HepG2 (cell line): ENCODE results near the gene OTX1. TPM values are rescaled to one million over a fixed set of nuclear protein-coding genes. Genes with fewer than 3 reads are reported as not detected.
A peak's percentile ranks its signal among the peaks of the same experiment; 100 is the strongest.

Experiments used
- ELF4 ChIP-seq: sonication (generic); formaldehyde crosslinking; IDR thresholded peaks from 2 replicates; pipeline ENCODE4 v1.5.0; 2020; ENCODE audit warnings: missing genetic modification reagents, mild to moderate bottlenecking, moderate library complexity, borderline replicate concordance
- POLR2A ChIP-seq, 2 experiments: IDR thresholded peaks; 2 replicates each; pipeline ENCODE4 v1.6.1; 2011; ENCODE audit warnings: low read depth in 2 of 2, low read length in 2 of 2, mild to moderate bottlenecking in 1 of 2, moderate library complexity in 1 of 2; ENCODE audit not compliant: insufficient read depth in 1 of 2
- ZKSCAN5 ChIP-seq: sonication (generic); formaldehyde crosslinking; IDR thresholded peaks from 2 replicates; pipeline ENCODE4 v1.5.1; 2020; ENCODE audit warnings: mild to moderate bottlenecking, missing genetic modification reagents
- ZNF30 ChIP-seq: sonication (generic); formaldehyde crosslinking; IDR thresholded peaks from 2 replicates; pipeline ENCODE4 v1.5.0; 2020; ENCODE audit warnings: mild to moderate bottlenecking, missing genetic modification reagents
- ZNF431 ChIP-seq: sonication (generic); formaldehyde crosslinking; IDR thresholded peaks from 2 replicates; pipeline ENCODE4 v1.9.0; 2022; ENCODE audit warnings: missing genetic modification reagents, low read depth, mild to moderate bottlenecking, borderline replicate concordance
- polyA plus RNA-seq, 8 experiments: library from polyadenylated mRNA; depleted of rRNA in 3 of 8; stranded (reverse) in 7 of 8; unstranded in 1 of 8; fragments of >200 nt; fragmentation: Illumina TruSeq in 4 of 8; extraction: Trizol in 4 of 8; gene quantifications; 2 replicates each; pipeline versions ENCODE4 v1.2.1 to v1.2.3, GENCODE V29; 2011 to 2016; ENCODE audit warnings: low read depth in 4 of 8, missing spikeins in 1 of 8, mixed read lengths in 1 of 8; ENCODE audit not compliant: insufficient read depth in 1 of 8
- total RNA-seq, 5 experiments: library from RNA; depleted of rRNA; stranded (reverse); fragments of >200 nt; fragmentation: Illumina TruSeq; extraction: Trizol; gene quantifications; 2 replicates each; pipeline ENCODE4 v1.2.3, GENCODE V29; 2016; ENCODE audit warnings: low read depth in 1 of 5
- TF ChIP-seq, protein P1 (sequence below): sonication (generic); formaldehyde crosslinking; IDR thresholded peaks from 2 replicates; pipeline ENCODE4 v1.4.0; 2020; ENCODE audit warnings: mild to moderate bottlenecking, low read depth, missing genetic modification reagents
- TF ChIP-seq, protein P2 (sequence below): sonication (generic); formaldehyde crosslinking; IDR thresholded peaks from 2 replicates; pipeline ENCODE4 v1.4.0; 2020; ENCODE audit warnings: mild to moderate bottlenecking, missing genetic modification reagents
- TF ChIP-seq, protein P3 (sequence below): sonication (generic); formaldehyde crosslinking; IDR thresholded peaks from 2 replicates; pipeline ENCODE4 v1.8.0; 2023; ENCODE audit warnings: mild to moderate bottlenecking, missing genetic modification reagents
- TF ChIP-seq, protein P4 (sequence below), 2 experiments: sonication (generic) in 1 of 2; formaldehyde crosslinking in 1 of 2; IDR thresholded peaks; 2 replicates each; pipeline versions ENCODE4 v1.4.0 to v1.6.1; 2016 to 2020; ENCODE audit warnings: borderline replicate concordance in 1 of 2, low read depth in 1 of 2, mild to moderate bottlenecking in 1 of 2, missing genetic modification reagents in 1 of 2
- TF ChIP-seq, protein P5 (sequence below): sonication (generic); formaldehyde crosslinking; IDR thresholded peaks from 2 replicates; pipeline ENCODE4 v1.4.0; 2020; ENCODE audit warnings: mild to moderate bottlenecking, missing genetic modification reagents
- TF ChIP-seq, protein P6 (sequence below): sonication (generic); formaldehyde crosslinking; IDR thresholded peaks from 2 replicates; pipeline ENCODE4 v1.5.0; 2020; ENCODE audit warnings: mild to moderate bottlenecking, missing genetic modification reagents, borderline replicate concordance

The OTX1 gene
- total and polyA plus RNA-seq, 2 of the 13 experiments (the other 11 are each of a cell fraction or from before 2014, with no cell fraction given) = 1.0 to 5.0 TPM

DNA sequence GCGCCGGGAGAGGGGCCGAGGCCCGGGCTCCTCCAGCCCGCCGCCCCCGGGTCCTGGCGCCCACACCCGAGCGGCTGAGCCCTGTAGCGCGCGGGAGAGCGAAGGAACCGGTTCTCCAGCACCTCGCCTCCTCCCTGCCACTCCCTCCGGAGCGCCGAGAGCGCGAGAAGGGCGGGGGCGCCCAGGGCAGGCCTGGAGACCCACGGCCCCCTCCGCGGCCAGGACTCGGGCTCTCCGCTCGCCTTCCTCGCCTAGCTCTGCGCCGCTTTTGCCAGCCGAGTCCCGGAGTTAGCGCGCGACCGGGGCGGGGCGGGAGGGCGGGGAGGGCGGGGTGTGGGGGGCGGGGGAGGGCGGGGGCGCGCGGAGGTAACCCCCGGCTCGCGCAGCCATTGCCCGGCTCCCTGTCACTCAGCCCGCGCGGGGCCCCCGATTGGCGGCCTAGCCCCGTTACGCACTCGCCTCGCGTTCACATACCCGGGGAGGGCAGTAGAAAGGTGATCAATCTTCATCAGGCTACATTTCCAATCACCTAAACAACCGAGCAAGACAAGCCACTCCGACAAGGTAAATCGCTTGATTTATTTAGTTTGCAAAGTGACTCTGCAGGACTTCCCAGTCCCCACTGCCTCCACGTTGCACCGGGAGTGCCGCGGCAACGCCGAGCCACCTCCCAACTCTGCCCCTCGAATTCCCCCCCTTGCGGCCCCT lies at the start of gene OTX1 (continued):
- TF ChIP-seq, protein P1, sequence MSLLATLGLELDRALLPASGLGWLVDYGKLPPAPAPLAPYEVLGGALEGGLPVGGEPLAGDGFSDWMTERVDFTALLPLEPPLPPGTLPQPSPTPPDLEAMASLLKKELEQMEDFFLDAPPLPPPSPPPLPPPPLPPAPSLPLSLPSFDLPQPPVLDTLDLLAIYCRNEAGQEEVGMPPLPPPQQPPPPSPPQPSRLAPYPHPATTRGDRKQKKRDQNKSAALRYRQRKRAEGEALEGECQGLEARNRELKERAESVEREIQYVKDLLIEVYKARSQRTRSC (CRISPR knock-in tag) = no peak
- TF ChIP-seq, protein P2, sequence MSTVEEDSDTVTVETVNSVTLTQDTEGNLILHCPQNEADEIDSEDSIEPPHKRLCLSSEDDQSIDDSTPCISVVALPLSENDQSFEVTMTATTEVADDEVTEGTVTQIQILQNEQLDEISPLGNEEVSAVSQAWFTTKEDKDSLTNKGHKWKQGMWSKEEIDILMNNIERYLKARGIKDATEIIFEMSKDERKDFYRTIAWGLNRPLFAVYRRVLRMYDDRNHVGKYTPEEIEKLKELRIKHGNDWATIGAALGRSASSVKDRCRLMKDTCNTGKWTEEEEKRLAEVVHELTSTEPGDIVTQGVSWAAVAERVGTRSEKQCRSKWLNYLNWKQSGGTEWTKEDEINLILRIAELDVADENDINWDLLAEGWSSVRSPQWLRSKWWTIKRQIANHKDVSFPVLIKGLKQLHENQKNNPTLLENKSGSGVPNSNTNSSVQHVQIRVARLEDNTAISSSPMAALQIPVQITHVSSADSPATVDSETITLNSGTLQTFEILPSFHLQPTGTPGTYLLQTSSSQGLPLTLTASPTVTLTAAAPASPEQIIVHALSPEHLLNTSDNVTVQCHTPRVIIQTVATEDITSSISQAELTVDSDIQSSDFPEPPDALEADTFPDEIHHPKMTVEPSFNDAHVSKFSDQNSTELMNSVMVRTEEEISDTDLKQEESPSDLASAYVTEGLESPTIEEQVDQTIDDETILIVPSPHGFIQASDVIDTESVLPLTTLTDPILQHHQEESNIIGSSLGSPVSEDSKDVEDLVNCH (CRISPR knock-in tag) = no peak
- TF ChIP-seq, protein P3, sequence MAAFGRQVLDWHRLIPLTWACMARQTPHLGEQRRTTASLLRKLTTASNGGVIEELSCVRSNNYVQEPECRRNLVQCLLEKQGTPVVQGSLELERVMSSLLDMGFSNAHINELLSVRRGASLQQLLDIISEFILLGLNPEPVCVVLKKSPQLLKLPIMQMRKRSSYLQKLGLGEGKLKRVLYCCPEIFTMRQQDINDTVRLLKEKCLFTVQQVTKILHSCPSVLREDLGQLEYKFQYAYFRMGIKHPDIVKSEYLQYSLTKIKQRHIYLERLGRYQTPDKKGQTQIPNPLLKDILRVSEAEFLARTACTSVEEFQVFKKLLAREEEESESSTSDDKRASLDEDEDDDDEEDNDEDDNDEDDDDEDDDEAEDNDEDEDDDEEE (CRISPR knock-in tag) = peak; percentile 16; the same call in 1 of the 2 replicates
- TF ChIP-seq, protein P4, sequence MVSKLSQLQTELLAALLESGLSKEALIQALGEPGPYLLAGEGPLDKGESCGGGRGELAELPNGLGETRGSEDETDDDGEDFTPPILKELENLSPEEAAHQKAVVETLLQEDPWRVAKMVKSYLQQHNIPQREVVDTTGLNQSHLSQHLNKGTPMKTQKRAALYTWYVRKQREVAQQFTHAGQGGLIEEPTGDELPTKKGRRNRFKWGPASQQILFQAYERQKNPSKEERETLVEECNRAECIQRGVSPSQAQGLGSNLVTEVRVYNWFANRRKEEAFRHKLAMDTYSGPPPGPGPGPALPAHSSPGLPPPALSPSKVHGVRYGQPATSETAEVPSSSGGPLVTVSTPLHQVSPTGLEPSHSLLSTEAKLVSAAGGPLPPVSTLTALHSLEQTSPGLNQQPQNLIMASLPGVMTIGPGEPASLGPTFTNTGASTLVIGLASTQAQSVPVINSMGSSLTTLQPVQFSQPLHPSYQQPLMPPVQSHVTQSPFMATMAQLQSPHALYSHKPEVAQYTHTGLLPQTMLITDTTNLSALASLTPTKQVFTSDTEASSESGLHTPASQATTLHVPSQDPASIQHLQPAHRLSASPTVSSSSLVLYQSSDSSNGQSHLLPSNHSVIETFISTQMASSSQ (IDR thresholded peaks at IDR 0.05; ENCODE audit: low read depth) = no peak
- TF ChIP-seq, protein P4 (CRISPR knock-in tag; IDR thresholded peaks at IDR 0.05; ENCODE audit: borderline replicate concordance) = peak; percentile 12; the same call in 1 of the 2 replicates
- no peak for TF ChIP-seq ZNF431 (CRISPR knock-in tag)
- TF ChIP-seq, protein P5, sequence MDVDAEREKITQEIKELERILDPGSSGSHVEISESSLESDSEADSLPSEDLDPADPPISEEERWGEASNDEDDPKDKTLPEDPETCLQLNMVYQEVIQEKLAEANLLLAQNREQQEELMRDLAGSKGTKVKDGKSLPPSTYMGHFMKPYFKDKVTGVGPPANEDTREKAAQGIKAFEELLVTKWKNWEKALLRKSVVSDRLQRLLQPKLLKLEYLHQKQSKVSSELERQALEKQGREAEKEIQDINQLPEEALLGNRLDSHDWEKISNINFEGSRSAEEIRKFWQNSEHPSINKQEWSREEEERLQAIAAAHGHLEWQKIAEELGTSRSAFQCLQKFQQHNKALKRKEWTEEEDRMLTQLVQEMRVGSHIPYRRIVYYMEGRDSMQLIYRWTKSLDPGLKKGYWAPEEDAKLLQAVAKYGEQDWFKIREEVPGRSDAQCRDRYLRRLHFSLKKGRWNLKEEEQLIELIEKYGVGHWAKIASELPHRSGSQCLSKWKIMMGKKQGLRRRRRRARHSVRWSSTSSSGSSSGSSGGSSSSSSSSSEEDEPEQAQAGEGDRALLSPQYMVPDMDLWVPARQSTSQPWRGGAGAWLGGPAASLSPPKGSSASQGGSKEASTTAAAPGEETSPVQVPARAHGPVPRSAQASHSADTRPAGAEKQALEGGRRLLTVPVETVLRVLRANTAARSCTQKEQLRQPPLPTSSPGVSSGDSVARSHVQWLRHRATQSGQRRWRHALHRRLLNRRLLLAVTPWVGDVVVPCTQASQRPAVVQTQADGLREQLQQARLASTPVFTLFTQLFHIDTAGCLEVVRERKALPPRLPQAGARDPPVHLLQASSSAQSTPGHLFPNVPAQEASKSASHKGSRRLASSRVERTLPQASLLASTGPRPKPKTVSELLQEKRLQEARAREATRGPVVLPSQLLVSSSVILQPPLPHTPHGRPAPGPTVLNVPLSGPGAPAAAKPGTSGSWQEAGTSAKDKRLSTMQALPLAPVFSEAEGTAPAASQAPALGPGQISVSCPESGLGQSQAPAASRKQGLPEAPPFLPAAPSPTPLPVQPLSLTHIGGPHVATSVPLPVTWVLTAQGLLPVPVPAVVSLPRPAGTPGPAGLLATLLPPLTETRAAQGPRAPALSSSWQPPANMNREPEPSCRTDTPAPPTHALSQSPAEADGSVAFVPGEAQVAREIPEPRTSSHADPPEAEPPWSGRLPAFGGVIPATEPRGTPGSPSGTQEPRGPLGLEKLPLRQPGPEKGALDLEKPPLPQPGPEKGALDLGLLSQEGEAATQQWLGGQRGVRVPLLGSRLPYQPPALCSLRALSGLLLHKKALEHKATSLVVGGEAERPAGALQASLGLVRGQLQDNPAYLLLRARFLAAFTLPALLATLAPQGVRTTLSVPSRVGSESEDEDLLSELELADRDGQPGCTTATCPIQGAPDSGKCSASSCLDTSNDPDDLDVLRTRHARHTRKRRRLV (CRISPR knock-in tag) = no peak
- TF ChIP-seq ZNF30 (CRISPR knock-in tag) = peak; percentile 67; the same call in 1 of the 2 replicates
- TF ChIP-seq, protein P6, sequence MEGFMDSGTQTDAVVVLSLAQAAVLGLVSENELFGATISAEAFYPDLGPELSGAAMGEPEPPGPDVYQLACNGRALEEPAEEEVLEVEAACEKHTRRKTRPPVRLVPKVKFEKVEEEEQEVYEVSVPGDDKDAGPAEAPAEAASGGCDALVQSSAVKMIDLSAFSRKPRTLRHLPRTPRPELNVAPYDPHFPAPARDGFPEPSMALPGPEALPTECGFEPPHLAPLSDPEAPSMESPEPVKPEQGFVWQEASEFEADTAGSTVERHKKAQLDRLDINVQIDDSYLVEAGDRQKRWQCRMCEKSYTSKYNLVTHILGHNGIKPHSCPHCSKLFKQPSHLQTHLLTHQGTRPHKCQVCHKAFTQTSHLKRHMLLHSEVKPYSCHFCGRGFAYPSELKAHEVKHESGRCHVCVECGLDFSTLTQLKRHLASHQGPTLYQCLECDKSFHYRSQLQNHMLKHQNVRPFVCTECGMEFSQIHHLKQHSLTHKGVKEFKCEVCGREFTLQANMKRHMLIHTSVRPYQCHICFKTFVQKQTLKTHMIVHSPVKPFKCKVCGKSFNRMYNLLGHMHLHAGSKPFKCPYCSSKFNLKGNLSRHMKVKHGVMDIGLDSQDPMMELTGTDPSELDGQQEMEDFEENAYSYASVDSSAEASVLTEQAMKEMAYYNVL = no peak
- TF ChIP-seq POLR2A (IDR thresholded peaks at IDR 0.05; ENCODE audit: insufficient read depth in 1 of 2, low read depth in 2 of 2, low read length in 2 of 2) = peak; percentile 75 to 87
- no peak for TF ChIP-seq ZKSCAN5
- no peak for TF ChIP-seq ELF4
